ENCODE data around the gene HNRNPM. TPM values are rescaled to one million over a fixed set of nuclear protein-coding genes. Genes with fewer than 3 reads are reported as not detected.

The HNRNPM gene
- total and polyA plus RNA-seq, 7 donors: 62.8 to 224 (median 83.9) TPM

DNA sequence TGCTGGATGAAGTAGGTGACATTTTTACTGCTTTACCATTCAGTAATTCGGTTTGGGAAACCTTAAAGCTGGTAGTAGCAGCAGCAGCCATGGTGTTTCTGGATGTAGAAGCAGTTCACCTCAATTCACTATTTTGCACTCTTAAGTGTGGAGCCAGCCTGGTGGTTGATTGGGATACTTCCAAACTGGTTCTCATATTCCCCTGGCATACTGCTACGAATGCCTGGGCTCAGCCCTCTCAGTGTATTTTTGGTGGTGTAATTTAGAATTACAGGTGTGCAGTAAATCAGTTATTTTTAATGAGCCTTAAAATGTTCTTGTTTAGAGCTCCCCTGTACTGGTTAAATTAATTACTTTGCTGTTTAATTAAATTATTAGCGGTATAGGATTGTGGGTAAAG, 12.4 kb downstream of the HNRNPM start:
- peaks cover 0 to 30% (median 4%) of the 10 kb centered on the region in 4 donors for H3K36me3 ChIP-seq
- TF ChIP-seq, protein P1, sequence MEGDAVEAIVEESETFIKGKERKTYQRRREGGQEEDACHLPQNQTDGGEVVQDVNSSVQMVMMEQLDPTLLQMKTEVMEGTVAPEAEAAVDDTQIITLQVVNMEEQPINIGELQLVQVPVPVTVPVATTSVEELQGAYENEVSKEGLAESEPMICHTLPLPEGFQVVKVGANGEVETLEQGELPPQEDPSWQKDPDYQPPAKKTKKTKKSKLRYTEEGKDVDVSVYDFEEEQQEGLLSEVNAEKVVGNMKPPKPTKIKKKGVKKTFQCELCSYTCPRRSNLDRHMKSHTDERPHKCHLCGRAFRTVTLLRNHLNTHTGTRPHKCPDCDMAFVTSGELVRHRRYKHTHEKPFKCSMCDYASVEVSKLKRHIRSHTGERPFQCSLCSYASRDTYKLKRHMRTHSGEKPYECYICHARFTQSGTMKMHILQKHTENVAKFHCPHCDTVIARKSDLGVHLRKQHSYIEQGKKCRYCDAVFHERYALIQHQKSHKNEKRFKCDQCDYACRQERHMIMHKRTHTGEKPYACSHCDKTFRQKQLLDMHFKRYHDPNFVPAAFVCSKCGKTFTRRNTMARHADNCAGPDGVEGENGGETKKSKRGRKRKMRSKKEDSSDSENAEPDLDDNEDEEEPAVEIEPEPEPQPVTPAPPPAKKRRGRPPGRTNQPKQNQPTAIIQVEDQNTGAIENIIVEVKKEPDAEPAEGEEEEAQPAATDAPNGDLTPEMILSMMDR (IDR thresholded peaks at IDR 0.05): peak in 1 of 4 experiments; percentile 9
- no peak for TF ChIP-seq POLR2AphosphoS5 (IDR thresholded peaks at IDR 0.05)
- no peak for TF ChIP-seq POLR2A (IDR thresholded peaks at IDR 0.05)
- no peak for TF ChIP-seq EP300 (IDR thresholded peaks at IDR 0.05)

DNA sequence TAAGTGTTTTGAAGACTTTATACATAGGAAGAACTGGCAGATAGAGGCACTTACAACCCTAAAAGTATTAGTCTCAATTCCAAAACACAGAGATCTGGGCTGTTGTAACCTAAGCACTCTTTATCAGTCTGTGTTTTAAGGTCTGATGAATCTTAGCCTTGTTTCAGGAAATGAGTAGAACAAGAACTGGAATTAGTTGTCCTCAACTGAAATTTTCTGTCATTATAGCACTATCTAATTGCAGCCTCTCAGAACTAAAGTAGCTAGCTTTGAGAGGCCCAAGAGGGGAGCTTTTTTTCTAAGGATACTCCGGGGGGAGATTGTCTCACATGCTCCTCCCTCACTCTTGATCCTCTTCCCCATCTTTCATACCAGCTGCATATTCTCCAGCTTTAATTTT, 13.1 kb downstream of the HNRNPM start:
- Histone ChIP-seq H3K27ac (peak overlapping the region in 3 of 4 donors; percentile 20 to 73 (median 61)), H3K4me1 (peaks cover 0 to 93% (median 87%) of the 10 kb centered on the region in 4 donors), H3K4me3 (no peak overlapping the region), H3K36me3 (peaks cover 0 to 25% (median 4%) of the 10 kb centered on the region in 4 donors), H3K9me3 (no peaks in the 10 kb centered on the region), H3K27me3 (no peaks in the 10 kb centered on the region)
- WGBS, 2 donors: 43 to 62% methylated on average over 1 of the region's 1 CpG
- TF ChIP-seq EP300 (IDR thresholded peaks at IDR 0.05) (no peak), POLR2A (IDR thresholded peaks at IDR 0.05) (no peak), POLR2AphosphoS5 (IDR thresholded peaks at IDR 0.05) (no peak)
- TF ChIP-seq, protein P1 (IDR thresholded peaks at IDR 0.05): no peak
- DNase-seq: no peak
- intact Hi-C loops (cut with DNase I): no loop called here

More for the DNA sequence above, 12.4 kb downstream of the HNRNPM start:
- 78 to 83% methylated on average over 3 of the region's 3 CpGs for WGBS, 2 donors
- Histone ChIP-seq H3K4me1 (peaks cover 0 to 96% (median 90%) of the 10 kb centered on the region in 4 donors), H3K9me3 (no peaks in the 10 kb centered on the region), H3K4me3 (no peak overlapping the region), H3K27me3 (no peaks in the 10 kb centered on the region), H3K27ac (peak overlapping the region in 1 of 4 donors; percentile 61)
- intact Hi-C loops (cut with DNase I): no loop called here
- DNase-seq: peak; percentile 6

DNA sequence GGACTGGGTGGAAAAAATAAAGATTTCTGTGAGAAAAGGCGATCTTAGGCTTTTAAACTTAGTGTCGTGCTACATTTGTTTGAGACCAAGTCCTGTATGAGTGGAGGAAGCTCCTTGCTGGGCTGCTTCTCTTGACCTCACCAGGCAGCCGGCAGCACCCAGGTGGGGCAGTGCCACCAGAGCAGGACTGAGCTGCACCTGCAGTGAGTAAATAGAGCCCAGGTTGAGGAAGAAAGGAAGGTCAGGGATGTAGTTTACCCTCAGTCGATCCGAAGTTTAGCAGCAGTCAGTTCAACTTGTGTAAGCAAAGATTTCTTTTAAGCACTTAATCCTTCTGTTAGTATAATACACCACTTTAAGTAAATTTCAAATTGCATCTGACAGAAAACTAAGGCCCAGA, 13.6 kb downstream of the HNRNPM start:
- Histone ChIP-seq H3K36me3 (peaks cover 0 to 27% (median 5%) of the 10 kb centered on the region in 4 donors), H3K4me3 (no peak overlapping the region), H3K27ac (peak overlapping the region in 3 of 4 donors; percentile 61 to 73 (median 68)), H3K4me1 (peaks cover 0 to 92% (median 84%) of the 10 kb centered on the region in 4 donors), H3K27me3 (no peaks in the 10 kb centered on the region), H3K9me3 (no peaks in the 10 kb centered on the region)
- no peak for TF ChIP-seq EP300 (IDR thresholded peaks at IDR 0.05)
- TF ChIP-seq POLR2A (IDR thresholded peaks at IDR 0.05): no peak
- TF ChIP-seq, protein P1 (IDR thresholded peaks at IDR 0.05): no peak
- no peak for TF ChIP-seq POLR2AphosphoS5 (IDR thresholded peaks at IDR 0.05)
- DNase-seq: no peak
- intact Hi-C loops (cut with DNase I): no loop called here
- WGBS, 2 donors: 15 to 59% methylated on average over 5 of the region's 5 CpGs

DNA sequence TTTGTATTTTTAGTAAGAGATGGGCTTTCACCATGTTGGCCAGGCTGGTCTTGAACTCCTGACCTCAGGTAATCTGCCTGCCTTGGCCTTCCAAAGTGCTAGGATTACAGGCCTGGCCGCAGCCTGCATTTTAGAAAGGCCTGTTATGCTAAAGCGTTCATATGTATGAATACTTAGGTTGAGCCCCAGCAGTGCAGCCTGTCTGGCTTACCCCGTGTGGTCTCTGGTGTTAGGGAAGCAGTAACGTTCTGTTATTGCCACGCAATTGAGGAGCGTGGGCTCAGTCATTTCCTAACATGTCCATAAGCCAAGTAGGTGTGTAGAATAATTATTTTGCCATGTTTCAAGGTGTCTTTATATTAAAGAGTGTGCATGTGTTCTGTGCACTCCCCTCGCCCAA, 14.3 kb downstream of the HNRNPM start:
- Histone ChIP-seq H3K36me3 (peaks cover 0 to 34% (median 12%) of the 10 kb centered on the region in 4 donors), H3K4me1 (peaks cover 0 to 85% (median 78%) of the 10 kb centered on the region in 4 donors), H3K27ac (peak overlapping the region; percentile 29 to 73 (median 64)), H3K4me3 (no peak overlapping the region), H3K9me3 (no peaks in the 10 kb centered on the region), H3K27me3 (no peaks in the 10 kb centered on the region)
- intact Hi-C loops (cut with DNase I): no loop called here
- DNase-seq: no peak
- no peak for TF ChIP-seq POLR2A (IDR thresholded peaks at IDR 0.05)
- no peak for TF ChIP-seq EP300 (IDR thresholded peaks at IDR 0.05)
- TF ChIP-seq, protein P1 (IDR thresholded peaks at IDR 0.05): no peak
- TF ChIP-seq POLR2AphosphoS5 (IDR thresholded peaks at IDR 0.05): no peak
- 73 to 77% methylated on average over 7 of the region's 7 CpGs for WGBS, 2 donors
